Measurements from ENCODE around the gene WFS1.
A peak's percentile ranks its signal among the peaks of the same experiment; 100 is the strongest.

Gene WFS1

GRCh38 chr4:6300359-6300758, 30.7 kb downstream of the WFS1 start:
- no peak for DNase-seq (ENCODE audit: low spot score)

DNA sequence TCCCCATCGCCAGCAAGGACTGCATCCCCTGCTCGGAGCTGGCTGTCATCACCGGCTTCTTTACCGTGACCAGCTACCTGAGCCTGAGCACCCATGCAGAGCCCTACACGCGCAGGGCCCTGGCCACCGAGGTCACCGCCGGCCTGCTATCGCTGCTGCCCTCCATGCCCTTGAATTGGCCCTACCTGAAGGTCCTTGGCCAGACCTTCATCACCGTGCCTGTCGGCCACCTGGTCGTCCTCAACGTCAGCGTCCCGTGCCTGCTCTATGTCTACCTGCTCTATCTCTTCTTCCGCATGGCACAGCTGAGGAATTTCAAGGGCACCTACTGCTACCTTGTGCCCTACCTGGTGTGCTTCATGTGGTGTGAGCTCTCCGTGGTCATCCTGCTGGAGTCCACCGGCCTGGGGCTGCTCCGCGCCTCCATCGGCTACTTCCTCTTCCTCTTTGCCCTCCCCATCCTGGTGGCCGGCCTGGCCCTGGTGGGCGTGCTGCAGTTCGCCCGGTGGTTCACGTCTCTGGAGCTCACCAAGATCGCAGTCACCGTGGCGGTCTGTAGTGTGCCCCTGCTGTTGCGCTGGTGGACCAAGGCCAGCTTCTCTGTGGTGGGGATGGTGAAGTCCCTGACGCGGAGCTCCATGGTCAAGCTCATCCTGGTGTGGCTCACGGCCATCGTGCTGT, 31.5 kb downstream of the WFS1 start:
- no peak for DNase-seq (ENCODE audit: low spot score)

DNA sequence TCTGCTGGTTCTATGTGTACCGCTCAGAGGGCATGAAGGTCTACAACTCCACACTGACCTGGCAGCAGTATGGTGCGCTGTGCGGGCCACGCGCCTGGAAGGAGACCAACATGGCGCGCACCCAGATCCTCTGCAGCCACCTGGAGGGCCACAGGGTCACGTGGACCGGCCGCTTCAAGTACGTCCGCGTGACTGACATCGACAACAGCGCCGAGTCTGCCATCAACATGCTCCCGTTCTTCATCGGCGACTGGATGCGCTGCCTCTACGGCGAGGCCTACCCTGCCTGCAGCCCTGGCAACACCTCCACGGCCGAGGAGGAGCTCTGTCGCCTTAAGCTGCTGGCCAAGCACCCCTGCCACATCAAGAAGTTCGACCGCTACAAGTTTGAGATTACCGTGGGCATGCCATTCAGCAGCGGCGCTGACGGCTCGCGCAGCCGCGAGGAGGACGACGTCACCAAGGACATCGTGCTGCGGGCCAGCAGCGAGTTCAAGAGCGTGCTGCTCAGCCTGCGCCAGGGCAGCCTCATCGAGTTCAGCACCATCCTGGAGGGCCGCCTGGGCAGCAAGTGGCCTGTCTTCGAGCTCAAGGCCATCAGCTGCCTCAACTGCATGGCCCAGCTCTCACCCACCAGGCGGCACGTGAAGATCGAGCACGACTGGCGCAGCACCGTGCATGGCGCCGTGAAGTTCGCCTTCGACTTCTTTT, 32.2 kb downstream of the WFS1 start:
- no peak for DNase-seq (ENCODE audit: low spot score)

DNA sequence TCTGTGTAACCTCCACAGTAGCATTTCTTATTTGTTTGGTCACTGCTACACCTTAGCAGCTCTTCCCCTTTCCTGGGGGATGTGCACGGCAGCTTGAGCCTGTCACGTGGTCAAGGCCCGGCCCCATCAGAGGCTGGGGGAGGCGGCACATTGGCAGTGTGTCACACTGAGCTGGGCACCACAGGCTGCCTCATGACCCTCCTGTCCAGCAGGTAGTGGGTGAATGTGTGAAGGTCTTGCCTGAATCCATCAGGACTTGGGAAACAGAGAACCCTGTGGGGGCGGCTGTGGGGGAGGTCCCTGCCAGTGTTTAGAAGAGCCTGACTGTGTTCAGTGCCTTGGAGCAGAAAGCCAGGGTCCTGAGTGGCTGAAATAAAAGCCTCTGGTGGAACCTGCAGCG, 33.2 kb downstream of the WFS1 start:
- DNase-seq (ENCODE audit: low spot score), result no peak

DNA sequence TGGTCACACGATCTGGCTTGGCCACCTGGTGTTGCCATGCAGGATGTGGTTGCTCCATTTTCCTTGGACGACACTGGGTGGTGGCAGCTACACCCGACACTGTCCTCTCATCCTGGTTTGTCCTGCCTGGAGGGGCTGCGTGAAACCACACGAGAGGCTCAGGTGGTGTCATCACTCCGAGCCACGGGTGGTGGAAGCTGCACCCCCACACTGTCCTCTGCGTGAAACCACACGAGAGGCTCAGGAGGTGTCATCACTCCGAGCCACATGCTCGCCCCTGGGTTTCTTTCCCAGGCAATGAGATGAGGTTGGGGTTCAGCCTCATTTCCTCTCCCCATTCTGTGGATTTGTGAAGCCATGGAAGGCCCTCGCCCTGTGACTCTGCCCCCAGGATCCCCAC, 34.3 kb downstream of the WFS1 start:
- DNase-seq (ENCODE audit: low spot score), result no peak

- DNase-seq (ENCODE audit: low spot score), result no peak
Observed at GRCh38 chr4:6306299-6306698, 36.6 kb downstream of the WFS1 start.

GRCh38 chr4:6307230-6307629, 37.6 kb downstream of the WFS1 start:
- no peak for DNase-seq (ENCODE audit: low spot score)

DNA sequence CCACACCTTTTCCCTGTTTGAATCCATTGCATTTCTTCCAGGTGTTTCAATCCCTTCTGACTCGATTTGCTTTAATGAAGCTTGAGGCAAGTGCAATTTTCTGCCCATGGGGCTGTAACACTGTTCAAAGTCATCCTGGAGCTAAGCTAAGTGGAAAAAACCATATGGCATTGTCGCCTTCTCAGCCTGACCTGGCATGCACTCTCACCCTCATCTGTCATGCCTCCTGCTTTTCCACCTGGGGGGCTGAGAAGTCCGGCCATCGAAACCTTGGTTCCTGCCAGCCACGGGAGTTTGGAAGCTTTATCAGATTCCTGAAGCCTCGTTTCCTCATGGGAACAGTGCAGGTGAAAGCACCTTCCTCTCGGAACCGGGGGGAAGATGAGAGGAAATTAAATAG, 38.2 kb downstream of the WFS1 start:
- no peak for DNase-seq (ENCODE audit: low spot score)

DNA sequence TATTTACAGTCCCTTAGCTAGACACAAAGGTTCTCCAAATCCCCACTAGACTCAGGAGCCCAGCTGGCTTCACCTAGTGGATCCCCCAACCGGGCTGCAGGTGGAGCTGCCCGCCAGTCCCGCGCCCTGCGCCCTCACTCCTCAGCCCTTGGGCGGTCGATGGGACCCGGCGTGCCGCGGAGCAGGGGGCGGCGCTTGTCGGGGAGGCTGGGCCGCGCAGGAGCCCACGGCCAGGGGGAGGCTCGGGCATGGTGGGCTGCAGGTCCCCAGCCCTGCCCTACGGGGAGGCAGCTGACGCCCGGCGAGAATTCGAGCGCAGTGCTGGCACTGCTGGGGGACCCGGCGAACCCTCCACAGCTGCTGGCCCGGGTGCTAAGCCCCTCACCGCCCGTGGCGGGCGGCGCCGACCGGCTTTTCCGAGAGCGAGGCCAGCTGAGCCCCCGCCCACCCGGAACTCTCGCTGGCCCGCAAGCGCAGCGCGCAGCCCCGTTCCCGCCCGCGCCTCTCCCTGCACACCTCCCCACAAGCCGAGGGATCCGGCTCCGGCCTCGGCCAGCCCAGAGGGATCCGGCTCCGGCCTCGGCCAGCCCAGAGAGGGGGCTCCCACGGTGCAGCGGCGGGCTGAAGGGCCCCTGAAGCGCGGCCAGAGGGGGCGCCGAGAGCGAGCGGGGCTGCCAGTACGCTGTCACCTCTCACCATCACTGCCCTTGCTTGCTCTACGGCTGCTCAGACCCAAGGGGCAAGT, 39.4 kb downstream of the WFS1 start:
- peak; percentile 55 for DNase-seq (ENCODE audit: low spot score)

- DNase-seq (ENCODE audit: low spot score), result no peak
Observed at GRCh38 chr4:6309777-6310176, 40.1 kb downstream of the WFS1 start.

- no peak for DNase-seq (ENCODE audit: low spot score)
Observed at GRCh38 chr4:6313216-6313615, 43.6 kb downstream of the WFS1 start.

DNA sequence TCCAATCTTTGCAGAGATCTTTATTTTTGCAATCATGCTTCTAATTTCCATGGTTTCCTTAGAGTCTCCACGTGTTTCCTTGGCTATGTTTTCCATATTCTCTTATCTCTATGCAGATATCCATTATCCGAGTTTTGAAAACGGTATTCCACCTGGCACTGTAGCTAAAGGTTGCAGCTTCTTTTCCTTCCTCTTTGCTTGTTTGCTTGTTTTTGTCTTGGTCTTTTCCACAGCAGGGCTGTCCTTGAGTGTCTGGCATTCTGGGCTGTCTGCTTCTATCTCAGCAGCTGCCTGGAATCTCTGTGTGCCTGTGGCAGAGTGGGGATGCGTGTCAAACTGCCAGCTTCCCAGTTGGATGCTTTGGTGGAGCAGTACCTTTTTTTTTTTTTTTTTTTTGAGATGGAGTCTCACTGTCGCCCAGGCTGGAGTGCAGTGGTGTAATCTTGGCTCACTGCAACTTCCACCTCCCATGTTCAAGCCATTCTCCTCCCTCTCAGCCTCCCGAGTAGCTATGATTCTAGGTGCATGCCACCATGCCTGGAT, 46.9 kb downstream of the WFS1 start:
- DNase-seq (ENCODE audit: low spot score), result no peak

DNA sequence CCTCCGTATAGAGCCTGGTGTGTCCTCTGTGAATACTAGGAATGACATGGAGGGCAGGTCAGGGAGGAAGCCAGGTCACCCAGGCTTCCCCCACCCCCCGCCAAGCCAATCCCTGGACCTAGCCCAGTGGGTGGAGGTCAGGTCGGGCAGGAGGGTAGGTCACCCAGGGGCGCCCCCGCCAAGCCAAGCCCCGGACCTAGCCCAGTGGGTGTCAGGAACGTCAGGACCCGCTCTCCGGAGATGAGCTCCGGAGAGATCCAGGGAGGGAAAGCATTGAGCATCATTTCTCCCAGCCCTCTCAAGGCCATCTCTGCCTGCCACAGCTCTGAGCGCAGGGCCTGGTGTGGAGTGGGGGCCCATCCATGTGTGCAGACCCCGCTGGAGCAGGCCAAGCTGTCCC, 48.6 kb downstream of the WFS1 start:
- no peak for DNase-seq (ENCODE audit: low spot score)

- no peak for DNase-seq (ENCODE audit: low spot score)
Observed at GRCh38 chr4:6319530-6320150, 50.0 kb downstream of the WFS1 start.

GRCh38 chr4:6320663-6321062, 51.0 kb downstream of the WFS1 start:
- DNase-seq (ENCODE audit: low spot score), result no peak

GRCh38 chr4:6321361-6321760, 51.7 kb downstream of the WFS1 start:
- no peak for DNase-seq (ENCODE audit: low spot score)

GRCh38 chr4:6322067-6322760, 52.6 kb downstream of the WFS1 start:
- DNase-seq (ENCODE audit: low spot score), result no peak

DNA sequence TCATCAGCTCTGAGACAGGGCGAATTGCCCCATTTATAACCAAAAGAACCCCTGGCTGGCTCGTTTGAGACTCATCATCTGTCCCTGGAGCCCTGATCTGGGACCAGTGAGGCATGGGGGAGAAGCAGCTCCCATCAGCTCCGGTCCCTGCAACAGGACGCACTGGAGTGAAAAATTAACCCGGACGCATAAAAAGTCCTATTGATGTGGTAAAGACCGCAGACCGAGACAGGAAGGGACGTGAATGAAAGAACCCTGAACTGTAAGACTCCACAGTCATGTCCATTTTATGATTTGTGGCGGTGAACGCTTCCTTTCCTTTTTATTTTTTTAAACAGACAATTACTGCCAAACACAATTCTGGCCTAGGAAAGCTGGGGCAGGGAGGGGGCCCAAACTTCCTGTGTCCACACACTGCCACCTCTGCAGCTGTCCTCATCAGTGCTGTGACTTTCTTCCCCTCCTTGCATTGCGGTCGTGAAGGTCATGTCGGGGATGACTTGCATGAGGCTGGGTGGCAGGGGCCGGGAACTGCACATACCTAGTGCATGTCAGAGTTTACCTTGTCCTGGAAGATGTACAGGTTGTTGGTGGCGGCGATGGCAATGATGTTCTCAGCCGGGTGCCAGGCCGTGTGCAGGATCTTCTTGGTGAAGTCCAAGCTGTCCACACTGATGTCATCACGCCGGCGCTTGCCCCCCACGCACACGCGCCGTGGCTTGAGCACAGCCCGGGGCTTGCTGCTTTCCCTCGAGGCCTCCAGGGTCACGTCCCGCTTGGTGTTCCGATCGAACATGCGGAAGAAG, 53.3 kb downstream of the WFS1 start:
- DNase-seq (ENCODE audit: low spot score), result no peak

- DNase-seq (ENCODE audit: low spot score), result no peak
Observed at GRCh38 chr4:6324461-6324998, 54.9 kb downstream of the WFS1 start.

GRCh38 chr4:6324999-6325787, 55.5 kb downstream of the WFS1 start:
- no peak for DNase-seq (ENCODE audit: low spot score)

Data from HuH-7.5 (cell line).